HepG2 (cell line): ENCODE data around the gene FAM193A.

Experiments
- CBX5 ChIP-seq: sonication (generic); formaldehyde crosslinking; IDR thresholded peaks from 2 replicates; pipeline ENCODE4 v1.4.0; 2020; ENCODE audit warnings: missing genetic modification reagents, borderline replicate concordance
- CENPBD1 ChIP-seq: sonication (generic); formaldehyde crosslinking; IDR thresholded peaks from 2 replicates; pipeline ENCODE4 v1.8.0; 2022; ENCODE audit warnings: missing genetic modification reagents, low read depth, mild to moderate bottlenecking, borderline replicate concordance
- CHD2 ChIP-seq: IDR thresholded peaks from 2 replicates; pipeline ENCODE4 v1.6.1; 2011; ENCODE audit warnings: low read depth, low read length, improper control_type of control experiment
- EHMT2 ChIP-seq: fragments of 200-600 bp; sonication (generic); IDR thresholded peaks from 2 replicates; pipeline ENCODE4 v1.7.0; 2017; ENCODE audit warnings: antibody characterized with exemption, low read depth, low read length, borderline replicate concordance
- GTF2F1 ChIP-seq: fragments of 150-350 bp; IDR thresholded peaks from 2 replicates; pipeline ENCODE4 v1.6.1; 2014; ENCODE audit warnings: low read length
- MYC ChIP-seq: sonication (generic); formaldehyde crosslinking; IDR thresholded peaks from 2 replicates; pipeline ENCODE4 v1.9.0; 2021; ENCODE audit warnings: missing genetic modification reagents, borderline replicate concordance
- POLR2A ChIP-seq, 2 experiments: IDR thresholded peaks; 2 replicates each; pipeline ENCODE4 v1.6.1; 2011; ENCODE audit warnings: low read depth in 2 of 2, low read length in 2 of 2, mild to moderate bottlenecking in 1 of 2, moderate library complexity in 1 of 2; ENCODE audit not compliant: insufficient read depth in 1 of 2
- RFX5 ChIP-seq: IDR thresholded peaks from 2 replicates; pipeline ENCODE4 v1.6.1; 2011; ENCODE audit warnings: low read depth, low read length, improper control_type of control experiment
- STAT5B ChIP-seq: sonication (generic); formaldehyde crosslinking; IDR thresholded peaks from 2 replicates; pipeline ENCODE4 v1.4.0; 2020; ENCODE audit warnings: missing genetic modification reagents
- ZBTB49 ChIP-seq: sonication (generic); formaldehyde crosslinking; IDR thresholded peaks from 2 replicates; pipeline ENCODE4 v1.4.0; 2020; ENCODE audit warnings: missing genetic modification reagents, borderline replicate concordance
- ZNF598 ChIP-seq: sonication (generic); formaldehyde crosslinking; IDR thresholded peaks from 2 replicates; pipeline ENCODE4 v1.5.1; 2020; ENCODE audit warnings: mild to moderate bottlenecking, missing genetic modification reagents, borderline replicate concordance
- ZNF83 ChIP-seq: sonication (generic); formaldehyde crosslinking; IDR thresholded peaks from 2 replicates; pipeline ENCODE4 v1.4.0; 2020; ENCODE audit warnings: missing genetic modification reagents, mild to moderate bottlenecking, borderline replicate concordance

GRCh38 chr4:2595952-2596552 lies 59.6 kb downstream of the FAM193A start:
- TF ChIP-seq GTF2F1, result no peak
- no peak for TF ChIP-seq CENPBD1 (CRISPR knock-in tag)
- TF ChIP-seq ZBTB49, result no peak
- no peak for TF ChIP-seq CBX5 (CRISPR knock-in tag)
- TF ChIP-seq ZNF598 (CRISPR knock-in tag), result no peak
- no peak for TF ChIP-seq ZNF83 (CRISPR knock-in tag)
- TF ChIP-seq POLR2A (IDR thresholded peaks at IDR 0.05; ENCODE audit: insufficient read depth in 1 of 2, low read depth in 2 of 2, low read length in 2 of 2), result no peak
- no peak for TF ChIP-seq STAT5B (CRISPR knock-in tag)
- TF ChIP-seq RFX5, result no peak
- no peak for TF ChIP-seq CHD2
- TF ChIP-seq EHMT2, result no peak
- TF ChIP-seq MYC (CRISPR knock-in tag), result no peak
